ENCODE measurements around the gene TST. TPM values are rescaled to one million over a fixed set of nuclear protein-coding genes. Genes with fewer than 3 reads are reported as not detected.
A peak's percentile ranks its signal among the peaks of the same experiment; 100 is the strongest.

The TST gene
- total and polyA plus RNA-seq, 4 experiments from 2014 or later: 0.29 to 1.4 (median 0.46) TPM

GRCh38 chr22:37047006-37047405 is 27.8 kb upstream of the TST start:
- Mint-ChIP-seq H3K4me3 (no peak overlapping the region), H3K4me1 (peaks cover 0 to 5% (median under 1%) of the 10 kb centered on the region in 4 donors), H3K9me3 (peaks cover 0 to 2% (median 0%) of the 10 kb centered on the region in 8 donors), H3K27me3 (no peaks in the 10 kb centered on the region), H3K36me3 (no peaks in the 10 kb centered on the region), H3K27ac (no peak overlapping the region)
- Histone ChIP-seq H3K4me3 (ENCODE audit: low read length in 2 of 2) (no peak overlapping the region), H3K27ac (ENCODE audit: low read depth, low read length) (no peak overlapping the region), H3K9me3 (ENCODE audit: control insufficient read depth in 1 of 2, low read length in 2 of 2) (no peaks in the 10 kb centered on the region), H3K27me3 (ENCODE audit: insufficient read depth, low read length) (no peaks in the 10 kb centered on the region), H3K36me3 (ENCODE audit: insufficient read depth, low read length) (no peaks in the 10 kb centered on the region), H3K4me1 (ENCODE audit: insufficient read depth, low read length) (peaks cover 2% of the 10 kb centered on the region)
- intact Hi-C loops (cut with micrococcal nuclease): no loop called here
- ChIA-PET POLR2A (ENCODE audit: partially characterized antibody) (no interaction called here), CTCF (ENCODE audit: partially characterized antibody) (interaction anchor here (1.2 kb wide), 1 partner anchor 152 kb away, joined by 3 read pairs; no protein-coding TSS in a partner anchor)
- DNase-seq: no peak

GRCh38 chr22:37046589-37046988 is 27.3 kb upstream of the TST start:
- H3K4me1 ChIP-seq (ENCODE audit: insufficient read depth, low read length): no peaks in the 10 kb centered on the region
- H3K36me3 ChIP-seq (ENCODE audit: insufficient read depth, low read length): no peaks in the 10 kb centered on the region
- Mint-ChIP-seq H3K27me3 (peaks cover 0 to 2% of the 10 kb centered on the region in 2 donors), H3K4me3 (no peak overlapping the region), H3K4me1 (peaks cover 0 to 5% (median under 1%) of the 10 kb centered on the region in 4 donors), H3K27ac (no peak overlapping the region), H3K36me3 (no peaks in the 10 kb centered on the region), H3K9me3 (peaks cover 0 to 2% (median 0%) of the 10 kb centered on the region in 8 donors)
- ChIA-PET POLR2A (ENCODE audit: partially characterized antibody) (no interaction called here), CTCF (ENCODE audit: partially characterized antibody) (interaction anchor here (1.0 kb wide), 1 partner anchor 9 kb away, joined by 3 read pairs; no protein-coding TSS in a partner anchor)
- no peak overlapping the region for H3K27ac ChIP-seq (ENCODE audit: low read depth, low read length)
- H3K4me3 ChIP-seq (ENCODE audit: low read length in 2 of 2): no peak overlapping the region
- no peaks in the 10 kb centered on the region for H3K9me3 ChIP-seq (ENCODE audit: control insufficient read depth in 1 of 2, low read length in 2 of 2)
- intact Hi-C loops (cut with micrococcal nuclease): no loop called here
- no peak for DNase-seq
- H3K27me3 ChIP-seq (ENCODE audit: insufficient read depth, low read length): no peaks in the 10 kb centered on the region

GRCh38 chr22:37045958-37046357 is 26.7 kb upstream of the TST start:
- Histone ChIP-seq H3K27ac (ENCODE audit: low read depth, low read length) (no peak overlapping the region), H3K36me3 (ENCODE audit: insufficient read depth, low read length) (no peaks in the 10 kb centered on the region), H3K27me3 (ENCODE audit: insufficient read depth, low read length) (no peaks in the 10 kb centered on the region), H3K4me1 (ENCODE audit: insufficient read depth, low read length) (no peaks in the 10 kb centered on the region), H3K9me3 (ENCODE audit: control insufficient read depth in 1 of 2, low read length in 2 of 2) (no peaks in the 10 kb centered on the region), H3K4me3 (ENCODE audit: low read length in 2 of 2) (no peak overlapping the region)
- H3K27me3 Mint-ChIP-seq: peaks cover 0 to 4% of the 10 kb centered on the region in 2 donors
- H3K36me3 Mint-ChIP-seq: no peaks in the 10 kb centered on the region
- CTCF ChIA-PET (ENCODE audit: partially characterized antibody): interaction anchor here (1.0 kb wide), 1 partner anchor 10 kb away, joined by 3 read pairs; no protein-coding TSS in a partner anchor
- H3K9me3 Mint-ChIP-seq: peaks cover 0 to 2% (median 0%) of the 10 kb centered on the region in 8 donors
- no peak overlapping the region for H3K27ac Mint-ChIP-seq
- H3K4me3 Mint-ChIP-seq: no peak overlapping the region
- POLR2A ChIA-PET (ENCODE audit: partially characterized antibody): no interaction called here
- intact Hi-C loops (cut with micrococcal nuclease): no loop called here
- DNase-seq: peak in 1 of 5 donors; percentile 18
- H3K4me1 Mint-ChIP-seq: peaks cover 0 to under 1% (median 0%) of the 10 kb centered on the region in 4 donors

GRCh38 chr22:37044634-37045625 is 25.7 kb upstream of the TST start:
- H3K4me3 Mint-ChIP-seq: no peak overlapping the region
- no peak overlapping the region for H3K4me3 ChIP-seq (ENCODE audit: low read length in 2 of 2)

GRCh38 chr22:37043828-37044538 is 24.7 kb upstream of the TST start:
- peak in 1 of 5 donors; percentile 22 for DNase-seq
- no peak overlapping the region for H3K4me3 ChIP-seq (ENCODE audit: low read length in 2 of 2)
- CTCF ChIA-PET (ENCODE audit: partially characterized antibody): interaction anchor here (0.9 to 2.2 kb wide), 7 partner anchors 11 to 268 kb away, joined by 3 to 6 read pairs (median 4); partner anchors contain the start of gene IFT27
- no peaks in the 10 kb centered on the region for H3K4me1 ChIP-seq (ENCODE audit: insufficient read depth, low read length)
- no peaks in the 10 kb centered on the region for H3K9me3 ChIP-seq (ENCODE audit: control insufficient read depth in 1 of 2, low read length in 2 of 2)
- Mint-ChIP-seq H3K4me1 (no peaks in the 10 kb centered on the region), H3K27me3 (peaks cover 3 to 7% of the 10 kb centered on the region in 2 donors), H3K27ac (no peak overlapping the region), H3K4me3 (no peak overlapping the region), H3K36me3 (no peaks in the 10 kb centered on the region), H3K9me3 (peaks cover 0 to 2% (median 0%) of the 10 kb centered on the region in 8 donors)
- no peak overlapping the region for H3K27ac ChIP-seq (ENCODE audit: low read depth, low read length)
- intact Hi-C loops (cut with micrococcal nuclease): no loop called here
- H3K27me3 ChIP-seq (ENCODE audit: insufficient read depth, low read length): no peaks in the 10 kb centered on the region
- H3K36me3 ChIP-seq (ENCODE audit: insufficient read depth, low read length): no peaks in the 10 kb centered on the region
- POLR2A ChIA-PET (ENCODE audit: partially characterized antibody): no interaction called here

More at GRCh38 chr22:37044634-37045625, 25.7 kb upstream of the TST start:
- H3K9me3 Mint-ChIP-seq: peaks cover 0 to 2% (median 0%) of the 10 kb centered on the region in 8 donors
- Histone ChIP-seq H3K27ac (ENCODE audit: low read depth, low read length) (no peak overlapping the region), H3K4me1 (ENCODE audit: insufficient read depth, low read length) (no peaks in the 10 kb centered on the region), H3K27me3 (ENCODE audit: insufficient read depth, low read length) (no peaks in the 10 kb centered on the region), H3K9me3 (ENCODE audit: control insufficient read depth in 1 of 2, low read length in 2 of 2) (no peaks in the 10 kb centered on the region), H3K36me3 (ENCODE audit: insufficient read depth, low read length) (no peaks in the 10 kb centered on the region)
- DNase-seq: no peak
- H3K4me1 Mint-ChIP-seq: no peaks in the 10 kb centered on the region
- intact Hi-C loops (cut with micrococcal nuclease): no loop called here
- peaks cover 1 to 4% of the 10 kb centered on the region in 2 donors for H3K27me3 Mint-ChIP-seq
- ChIA-PET CTCF (ENCODE audit: partially characterized antibody) (interaction anchor here (0.7 to 2.2 kb wide), 9 partner anchors 8 to 269 kb away, joined by 3 to 6 read pairs (median 4); partner anchors contain the start of gene IFT27), POLR2A (ENCODE audit: partially characterized antibody) (no interaction called here)
- no peaks in the 10 kb centered on the region for H3K36me3 Mint-ChIP-seq
- peak overlapping the region in 1 of 7 donors; percentile 32 for H3K27ac Mint-ChIP-seq

- intact Hi-C loops (cut with micrococcal nuclease): no loop called here
- POLR2A ChIA-PET (ENCODE audit: partially characterized antibody): no interaction called here
- H3K4me3 Mint-ChIP-seq: no peak overlapping the region
Measured at GRCh38 chr22:37043209-37043827, 24.1 kb upstream of the TST start.

More at GRCh38 chr22:37043209-37043827, 24.1 kb upstream of the TST start:
- Mint-ChIP-seq H3K27me3 (peaks cover 3 to 7% of the 10 kb centered on the region in 2 donors), H3K36me3 (no peaks in the 10 kb centered on the region), H3K4me1 (no peaks in the 10 kb centered on the region), H3K9me3 (peaks cover 0 to 2% (median 0%) of the 10 kb centered on the region in 8 donors), H3K27ac (no peak overlapping the region)
- no peak overlapping the region for H3K27ac ChIP-seq (ENCODE audit: low read depth, low read length)
- no peak overlapping the region for H3K4me3 ChIP-seq (ENCODE audit: low read length in 2 of 2)
- CTCF ChIA-PET (ENCODE audit: partially characterized antibody): interaction anchor here (2.1 to 2.2 kb wide), 2 partner anchors 12 kb away, joined by 5 to 6 read pairs; no protein-coding TSS in a partner anchor
- no peaks in the 10 kb centered on the region for H3K4me1 ChIP-seq (ENCODE audit: insufficient read depth, low read length)
- H3K27me3 ChIP-seq (ENCODE audit: insufficient read depth, low read length): no peaks in the 10 kb centered on the region
- DNase-seq: no peak
- no peaks in the 10 kb centered on the region for H3K9me3 ChIP-seq (ENCODE audit: control insufficient read depth in 1 of 2, low read length in 2 of 2)
- H3K36me3 ChIP-seq (ENCODE audit: insufficient read depth, low read length): no peaks in the 10 kb centered on the region

All from CD4-positive, alpha-beta memory T cell (primary cell).